Ovary (tissue), 9 donors: Measurements from ENCODE around the gene SMAD5. TPM values are rescaled to one million over a fixed set of nuclear protein-coding genes. Genes with fewer than 3 reads are reported as not detected.

Experiments
- DNase-seq, 5 donors: peaks; one replicate each; pipeline ENCODE4 v3.0.0-alpha.2; 2019 to 2020
- H3K27ac ChIP-seq, 2 donors: fragments of 200-600 bp; one replicate each; pipeline versions ENCODE4 v1.5.1 to v1.8.0; 2019 to 2022
- H3K27me3 ChIP-seq: fragments of 200-600 bp; one replicate; pipeline ENCODE4 v1.8.0; 2022
- H3K36me3 ChIP-seq: fragments of 200-600 bp; sonication (generic); one replicate; pipeline ENCODE4 v1.5.1; 2019
- H3K4me1 ChIP-seq: one replicate; pipeline ENCODE4 v1.8.1; 2013; ENCODE audit warnings: mild to moderate bottlenecking, moderate library complexity; ENCODE audit not compliant: insufficient read depth
- H3K4me3 ChIP-seq: fragments of 200-600 bp; sonication (generic); one replicate; pipeline ENCODE4 v1.5.1; 2017
- H3K9me3 ChIP-seq, 2 donors: fragments of 200-600 bp in 1 of 2; sonication (generic) in 1 of 2; one replicate each; pipeline versions ENCODE4 v1.5.1 to v1.8.1; 2013 to 2019; ENCODE audit warnings: mild to moderate bottlenecking in 1 of 2, moderate library complexity in 1 of 2
- EP300 ChIP-seq: sonication (generic); formaldehyde crosslinking; IDR thresholded peaks from one replicate; pipeline ENCODE4 v1.6.1; 2017; ENCODE audit warnings: antibody characterized with exemption
- POLR2A ChIP-seq: fragments of 450-650 bp; IDR thresholded peaks from one replicate; pipeline ENCODE4 v1.6.1; 2017; ENCODE audit warnings: antibody characterized with exemption, mild to moderate bottlenecking, moderate library complexity
- WGBS, 3 donors: extraction: QIAGEN DNeasy Blood & Tissue Kit in 1 of 3; methylation state at CpG; one replicate each; pipeline versions ENCODE4 v1.1.5 to v1.1.7; 2013 to 2017; 5-methylcytosine and 5-hydroxymethylcytosine counted together
- intact Hi-C, 4 donors: fragments of 100-400 bp; cut with DNase I; formaldehyde crosslinking; loops; one replicate each; pipeline versions ENCODE4 v1.11.0 to v1.15.1; 2022 to 2023
- polyA plus RNA-seq, 2 donors: library from polyadenylated mRNA; stranded (reverse); fragments of 200-250 nt in 1 of 2; fragments of 350-450 nt in 1 of 2; fragmentation: Illumina TruSeq in 1 of 2; extraction: RNeasy Lipid Tissue Mini Kit (QIAGEN cat#74804) in 1 of 2; gene quantifications; one replicate each; pipeline ENCODE4 v1.2.3, GENCODE V29; 2013 to 2014
- total RNA-seq, 7 donors: library from RNA; depleted of rRNA in 2 of 7; stranded (reverse); fragments of >200 nt in 2 of 7; fragmentation: NEBNext Ultra II Directional in 3 of 7; extraction: Animal tissue kit (Norgen Biotek cat#: 25700) in 3 of 7; gene quantifications; one replicate each; pipeline versions ENCODE4 v1.1.0 to v1.2.4, GENCODE V29; 2016 to 2023
- TF ChIP-seq, protein P1 (sequence below), 3 donors: fragments of 450-650 bp in 2 of 3; fragments of 200-600 bp in 1 of 3; IDR thresholded peaks; one replicate each; pipeline versions ENCODE4 v1.5.1 to v1.8.0; 2016 to 2022; ENCODE audit warnings: antibody characterized with exemption in 3 of 3, mild to moderate bottlenecking in 1 of 3
- donor health status: DM: no; HTN: no; CAD: no; lungs with moderate emphysema.
- donor health status: DM: no; HTN: no; CAD: no.
- donor health status: Bipolar disorder and iron deficiency.
- donor health status: DM: yes; HTN: yes; CAD: no.
- donor health status: DM: no; HTN: no; CAD: no.
- donor health status: DM: yes; HTN: yes; CAD: no.

SMAD5 gene
- total and polyA plus RNA-seq, 9 donors: 20.3 to 130 (median 108) TPM

DNA sequence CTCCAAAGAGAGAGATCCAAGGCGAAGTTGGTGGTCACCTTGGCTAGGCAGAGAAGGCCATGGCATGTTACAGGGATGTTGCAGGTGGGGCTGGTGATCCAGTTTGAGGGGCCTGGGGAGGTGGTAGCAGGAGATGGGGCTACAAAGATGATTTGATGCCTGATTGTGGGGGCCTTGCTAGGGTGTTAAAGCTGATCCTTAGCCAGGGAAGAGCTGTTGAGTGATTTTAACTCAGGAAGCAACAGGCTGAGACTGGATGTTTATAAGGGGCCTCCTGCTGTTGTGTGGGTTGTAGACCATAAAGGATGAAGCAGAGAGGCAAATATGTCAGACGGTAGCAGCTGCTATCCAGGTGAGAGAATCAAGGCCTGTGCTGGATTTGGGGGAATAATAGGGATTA is 19.0 kb upstream of the SMAD5 start:
- Histone ChIP-seq H3K4me1 (no peaks in the 10 kb centered on the region), H3K4me3 (no peak overlapping the region), H3K9me3 (no peaks in the 10 kb centered on the region), H3K27ac (no peak overlapping the region), H3K36me3 (no peaks in the 10 kb centered on the region), H3K27me3 (no peaks in the 10 kb centered on the region)
- intact Hi-C loops: no loop called here
- no peak for DNase-seq
- WGBS, 3 donors: 73 to 81% (median 77%) methylated on average over 2 of the region's 2 CpGs
- no peak for TF ChIP-seq EP300
- TF ChIP-seq POLR2A: no peak
- TF ChIP-seq, protein P1, sequence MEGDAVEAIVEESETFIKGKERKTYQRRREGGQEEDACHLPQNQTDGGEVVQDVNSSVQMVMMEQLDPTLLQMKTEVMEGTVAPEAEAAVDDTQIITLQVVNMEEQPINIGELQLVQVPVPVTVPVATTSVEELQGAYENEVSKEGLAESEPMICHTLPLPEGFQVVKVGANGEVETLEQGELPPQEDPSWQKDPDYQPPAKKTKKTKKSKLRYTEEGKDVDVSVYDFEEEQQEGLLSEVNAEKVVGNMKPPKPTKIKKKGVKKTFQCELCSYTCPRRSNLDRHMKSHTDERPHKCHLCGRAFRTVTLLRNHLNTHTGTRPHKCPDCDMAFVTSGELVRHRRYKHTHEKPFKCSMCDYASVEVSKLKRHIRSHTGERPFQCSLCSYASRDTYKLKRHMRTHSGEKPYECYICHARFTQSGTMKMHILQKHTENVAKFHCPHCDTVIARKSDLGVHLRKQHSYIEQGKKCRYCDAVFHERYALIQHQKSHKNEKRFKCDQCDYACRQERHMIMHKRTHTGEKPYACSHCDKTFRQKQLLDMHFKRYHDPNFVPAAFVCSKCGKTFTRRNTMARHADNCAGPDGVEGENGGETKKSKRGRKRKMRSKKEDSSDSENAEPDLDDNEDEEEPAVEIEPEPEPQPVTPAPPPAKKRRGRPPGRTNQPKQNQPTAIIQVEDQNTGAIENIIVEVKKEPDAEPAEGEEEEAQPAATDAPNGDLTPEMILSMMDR (IDR thresholded peaks at IDR 0.05): no peak

DNA sequence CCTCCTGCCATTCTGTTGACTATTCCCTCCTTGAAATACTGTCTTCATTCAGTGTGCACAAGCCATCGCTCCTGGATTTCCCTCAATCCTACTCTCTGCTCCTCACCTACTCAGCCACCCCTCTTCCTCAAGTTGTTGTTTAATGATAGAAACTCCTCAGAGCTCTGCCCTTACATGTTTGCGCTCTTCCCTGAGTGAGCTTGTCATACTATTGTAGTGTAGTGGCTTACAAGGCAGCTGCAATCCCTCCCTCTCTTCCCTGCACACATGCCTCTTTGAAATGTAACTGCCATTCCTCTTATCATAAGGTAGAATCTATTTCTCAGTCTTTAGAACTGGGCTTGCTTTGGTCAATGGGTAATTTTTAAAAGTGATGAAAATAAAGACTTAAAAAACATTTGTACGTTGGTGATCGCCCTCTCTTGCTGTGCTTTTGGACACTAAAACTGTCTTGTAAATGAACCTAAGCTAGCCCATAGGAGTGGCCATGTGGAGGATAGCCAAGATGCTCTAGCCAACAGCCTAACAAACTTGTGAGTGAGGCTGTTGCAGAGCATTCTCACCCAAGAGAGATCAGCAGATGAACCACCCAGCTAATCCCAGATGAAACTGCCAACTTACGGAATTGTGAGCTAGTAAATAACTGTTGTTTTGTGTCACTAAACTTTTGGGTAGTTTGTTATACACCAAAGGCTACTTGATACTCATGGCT is 18.1 kb upstream of the SMAD5 start:
- no peak overlapping the region for H3K27ac ChIP-seq
- WGBS, 3 donors: 89 to 94% (median 93%) methylated on average over 5 of the region's 5 CpGs
- no peaks in the 10 kb centered on the region for H3K36me3 ChIP-seq
- DNase-seq: no peak
- intact Hi-C loops: no loop called here
- H3K4me1 ChIP-seq: no peaks in the 10 kb centered on the region
- H3K4me3 ChIP-seq: no peak overlapping the region
- TF ChIP-seq POLR2A: no peak
- TF ChIP-seq, protein P1 (IDR thresholded peaks at IDR 0.05): no peak
- TF ChIP-seq EP300: no peak
- no peaks in the 10 kb centered on the region for H3K27me3 ChIP-seq
- no peaks in the 10 kb centered on the region for H3K9me3 ChIP-seq

DNA sequence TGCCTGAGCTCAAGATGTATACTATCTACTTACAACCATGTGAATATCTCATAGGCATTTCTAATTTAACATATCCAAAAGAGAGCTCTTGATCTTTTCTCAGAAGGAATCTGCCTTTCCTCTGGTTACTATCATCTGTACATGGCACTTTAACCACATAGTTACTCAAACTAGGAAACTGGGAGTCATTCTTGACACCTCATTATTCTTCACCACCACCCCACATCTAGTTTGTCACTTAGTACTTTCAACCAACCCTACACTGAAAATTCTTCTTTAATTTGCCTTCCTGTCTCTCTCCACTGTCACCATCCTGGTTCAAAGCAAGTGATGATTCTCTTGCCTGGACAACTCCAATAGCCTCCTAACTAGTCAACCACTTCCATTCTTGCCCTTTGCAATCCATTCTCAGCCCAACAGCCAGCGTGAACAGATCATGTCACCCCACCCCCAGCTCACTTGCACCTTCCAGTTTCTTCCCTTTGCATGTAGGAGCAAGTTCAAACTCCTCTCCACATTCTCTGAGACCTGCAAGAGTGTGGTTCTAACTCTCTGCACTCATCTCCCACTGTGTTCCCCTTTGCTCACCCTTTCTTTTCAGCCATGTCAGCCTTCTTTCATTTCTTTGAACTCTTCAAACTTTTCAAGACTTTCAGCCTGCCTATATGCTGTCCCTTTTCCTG is 17.3 kb upstream of the SMAD5 start:
- Histone ChIP-seq H3K9me3 (no peaks in the 10 kb centered on the region), H3K27me3 (no peaks in the 10 kb centered on the region), H3K4me1 (no peaks in the 10 kb centered on the region), H3K36me3 (no peaks in the 10 kb centered on the region), H3K27ac (no peak overlapping the region), H3K4me3 (no peak overlapping the region)
- TF ChIP-seq EP300: no peak
- TF ChIP-seq, protein P1 (IDR thresholded peaks at IDR 0.05): no peak
- TF ChIP-seq POLR2A: no peak
- DNase-seq: no peak
- intact Hi-C loops: no loop called here
- WGBS, 3 donors: 89 to 94% (median 92%) methylated on average over 1 of the region's 1 CpG

DNA sequence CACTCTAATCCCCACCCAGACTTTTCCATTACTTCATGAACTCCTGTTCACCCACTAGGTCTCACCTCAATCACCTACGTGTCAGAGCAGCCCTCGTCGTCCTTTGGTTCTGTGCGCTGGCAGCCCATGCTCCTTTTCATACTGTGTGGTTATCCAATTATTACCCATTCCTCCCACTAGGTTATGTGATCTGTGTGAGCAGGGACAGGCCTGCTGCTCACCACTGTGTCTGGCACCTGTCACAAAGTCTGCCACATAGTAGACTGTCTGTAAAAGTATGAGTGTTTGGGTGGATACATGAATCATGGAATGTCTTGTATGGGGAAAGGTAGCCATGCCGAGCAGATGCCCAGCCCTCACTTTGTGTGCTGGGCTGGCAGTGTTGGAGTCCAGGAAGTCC is 12.1 kb upstream of the SMAD5 start:
- 93 to 96% (median 95%) methylated on average over 5 of the region's 5 CpGs for WGBS, 3 donors
- Histone ChIP-seq H3K4me3 (no peak overlapping the region), H3K27ac (no peak overlapping the region), H3K9me3 (no peaks in the 10 kb centered on the region), H3K27me3 (no peaks in the 10 kb centered on the region), H3K36me3 (no peaks in the 10 kb centered on the region), H3K4me1 (no peaks in the 10 kb centered on the region)
- intact Hi-C loops: no loop called here
- no peak for DNase-seq
- TF ChIP-seq POLR2A (no peak), EP300 (no peak)
- TF ChIP-seq, protein P1 (IDR thresholded peaks at IDR 0.05): no peak
